NCI-H82 (cell line): ENCODE results near the gene PDSS2.
"Not testable (repeated sequence)": the region's sequence is repeated elsewhere in the genome, so short reads cannot be mapped to it uniquely, and the experiment has no call there.

ENCODE experiments used
- DNase-seq: peaks from one replicate; lab custom pipeline; 2025; lab: John Stamatoyannopoulos, UW

PDSS2 gene

GRCh38 chr6:107418118-107418517 lies 41.2 kb downstream of the PDSS2 start:
- peak; percentile 48 for DNase-seq

- DNase-seq = no peak
These were observed 43.2 kb downstream of the PDSS2 start for GRCh38 chr6:107416145-107416544.

GRCh38 chr6:107413966-107414645 lies 45.3 kb downstream of the PDSS2 start:
- DNase-seq = no peak

GRCh38 chr6:107411161-107411560 lies 48.2 kb downstream of the PDSS2 start:
- DNase-seq = no peak

GRCh38 chr6:107409942-107410341 lies 49.4 kb downstream of the PDSS2 start:
- DNase-seq = no peak

GRCh38 chr6:107408714-107409113 lies 50.6 kb downstream of the PDSS2 start:
- no peak for DNase-seq

- no peak for DNase-seq
These were observed 54.4 kb downstream of the PDSS2 start for GRCh38 chr6:107405002-107405401.

- DNase-seq = no peak
These were observed 56.8 kb downstream of the PDSS2 start for GRCh38 chr6:107402533-107402932.

GRCh38 chr6:107401573-107401972 lies 57.8 kb downstream of the PDSS2 start:
- no peak for DNase-seq

GRCh38 chr6:107400616-107401147 lies 58.7 kb downstream of the PDSS2 start:
- DNase-seq = no peak

GRCh38 chr6:107399935-107400334 lies 59.4 kb downstream of the PDSS2 start:
- no peak for DNase-seq

- no peak for DNase-seq
These were observed 61.4 kb downstream of the PDSS2 start for GRCh38 chr6:107398001-107398400.

- no peak for DNase-seq
These were observed 63.2 kb downstream of the PDSS2 start for GRCh38 chr6:107396211-107396610.

GRCh38 chr6:107392069-107392468 lies 67.3 kb downstream of the PDSS2 start:
- no peak for DNase-seq

GRCh38 chr6:107390685-107391435 lies 68.5 kb downstream of the PDSS2 start:
- DNase-seq = no peak

GRCh38 chr6:107390056-107390455 lies 69.3 kb downstream of the PDSS2 start:
- DNase-seq = no peak

- no peak for DNase-seq
These were observed 72.5 kb downstream of the PDSS2 start for GRCh38 chr6:107386904-107387303.

- DNase-seq = no peak
These were observed 73.0 kb downstream of the PDSS2 start for GRCh38 chr6:107386340-107386739.

GRCh38 chr6:107383705-107384104 lies 75.7 kb downstream of the PDSS2 start:
- DNase-seq = no peak

GRCh38 chr6:107374264-107374663 lies 85.1 kb downstream of the PDSS2 start:
- no peak for DNase-seq

GRCh38 chr6:107369493-107369892 lies 89.9 kb downstream of the PDSS2 start:
- no peak for DNase-seq

- no peak for DNase-seq
These were observed 90.9 kb downstream of the PDSS2 start for GRCh38 chr6:107368471-107368870.

- DNase-seq = not testable (repeated sequence)
These were observed 95.2 kb downstream of the PDSS2 start for GRCh38 chr6:107364173-107364572.
